HG02981 (cell line): ENCODE measurements around the gene PDZRN4.
"Not testable (repeated sequence)": the region's sequence is repeated elsewhere in the genome, so short reads cannot be mapped to it uniquely, and the experiment has no call there.

Experiments used
- ATAC-seq: cut with Tn5 transposase; IDR thresholded peaks from one replicate; pipeline ENCODE4 v1.9.1; 2021; ENCODE audit warnings: mild to moderate bottlenecking, moderate library complexity; ENCODE audit not compliant: unreplicated experiment

PDZRN4 gene

GRCh38 chr12:41213107-41213506 lies 25.0 kb downstream of the PDZRN4 start:
- no peak for ATAC-seq

GRCh38 chr12:41213648-41214047 lies 25.5 kb downstream of the PDZRN4 start:
- ATAC-seq = no peak

GRCh38 chr12:41217727-41218126 lies 29.6 kb downstream of the PDZRN4 start:
- no peak for ATAC-seq

- ATAC-seq = no peak
These were observed 32.8 kb downstream of the PDZRN4 start for GRCh38 chr12:41220931-41221330.

- no peak for ATAC-seq
These were observed 33.4 kb downstream of the PDZRN4 start for GRCh38 chr12:41221491-41221890.

- no peak for ATAC-seq
These were observed 35.5 kb downstream of the PDZRN4 start for GRCh38 chr12:41223600-41223999.

GRCh38 chr12:41224066-41224465 lies 35.9 kb downstream of the PDZRN4 start:
- ATAC-seq = no peak

- no peak for ATAC-seq
These were observed 37.1 kb downstream of the PDZRN4 start for GRCh38 chr12:41225179-41225578.

- ATAC-seq = no peak
These were observed 40.1 kb downstream of the PDZRN4 start for GRCh38 chr12:41228066-41228820.

- ATAC-seq = no peak
These were observed 42.6 kb downstream of the PDZRN4 start for GRCh38 chr12:41230756-41231155.

GRCh38 chr12:41234692-41235091 lies 46.6 kb downstream of the PDZRN4 start:
- ATAC-seq = no peak

GRCh38 chr12:41242603-41243002 lies 54.5 kb downstream of the PDZRN4 start:
- no peak for ATAC-seq

GRCh38 chr12:41248391-41248790 lies 60.3 kb downstream of the PDZRN4 start:
- no peak for ATAC-seq

GRCh38 chr12:41250748-41251147 lies 62.6 kb downstream of the PDZRN4 start:
- no peak for ATAC-seq

GRCh38 chr12:41254004-41254914 lies 66.1 kb downstream of the PDZRN4 start:
- ATAC-seq = no peak

GRCh38 chr12:41263196-41263595 lies 75.1 kb downstream of the PDZRN4 start:
- ATAC-seq = not testable (repeated sequence)

GRCh38 chr12:41264281-41264680 lies 76.2 kb downstream of the PDZRN4 start:
- no peak for ATAC-seq

GRCh38 chr12:41269056-41269455 lies 80.9 kb downstream of the PDZRN4 start:
- no peak for ATAC-seq

GRCh38 chr12:41271489-41271888 lies 83.4 kb downstream of the PDZRN4 start:
- ATAC-seq = no peak

- no peak for ATAC-seq
These were observed 86.5 kb downstream of the PDZRN4 start for GRCh38 chr12:41274643-41275042.

- no peak for ATAC-seq
These were observed 89.2 kb downstream of the PDZRN4 start for GRCh38 chr12:41277100-41277945.
